Cardiac muscle cell (in vitro differentiated cells and primary cell): Measurements from ENCODE around the gene MCM6. TPM values are rescaled to one million over a fixed set of nuclear protein-coding genes. Genes with fewer than 3 reads are reported as not detected.

Experiments
- DNase-seq, 2 donors: peaks; one replicate each; pipeline versions ENCODE4 v3.0.0 to v3.0.0-alpha.2; 2010 to 2017; ENCODE audit warnings: low read depth in 1 of 2, low spot score in 1 of 2
- H3K27ac ChIP-seq: fragments of 200-600 bp; sonication (generic); 2 replicates; pipeline ENCODE4 v1.5.1; 2016
- H3K27me3 ChIP-seq: fragments of 200-600 bp; sonication (generic); 2 replicates; pipeline ENCODE4 v1.6.0; 2016; ENCODE audit warnings: control low read depth
- H3K36me3 ChIP-seq: fragments of 200-600 bp; sonication (generic); 2 replicates; pipeline ENCODE4 v1.5.1; 2016; ENCODE audit warnings: control low read depth
- H3K4me1 ChIP-seq: fragments of 200-600 bp; sonication (generic); 2 replicates; pipeline ENCODE4 v1.8.1; 2017; ENCODE audit warnings: low read depth, mild to moderate bottlenecking, mixed run types
- H3K4me3 ChIP-seq: fragments of 200-600 bp; sonication (generic); 2 replicates; pipeline ENCODE4 v1.5.1; 2016; ENCODE audit warnings: mild to moderate bottlenecking
- H3K9me3 ChIP-seq: fragments of 200-600 bp; sonication (generic); 2 replicates; pipeline ENCODE4 v1.5.1; 2017; ENCODE audit warnings: low read depth, mild to moderate bottlenecking, control low read depth
- polyA plus RNA-seq: library from polyadenylated mRNA; unstranded; fragments of >200 nt; fragmentation: Nextera tagmentation; extraction: Ambion mirVana; gene quantifications from 2 replicates; pipeline ENCODE4 v1.2.1, GENCODE V29; 2016
- total RNA-seq: library from RNA; depleted of rRNA; stranded (reverse); fragments of >200 nt; gene quantifications from 2 replicates; pipeline ENCODE4 v1.2.3, GENCODE V29; 2016
- TF ChIP-seq, protein P1 (sequence below): IDR thresholded peaks from 2 replicates; pipeline ENCODE4 v1.5.1; 2012; ENCODE audit warnings: low read depth, mild to moderate bottlenecking, low read length

MCM6 gene
- total and polyA plus RNA-seq, 2 experiments from 2014 or later, result 12.8 to 32.0 TPM

DNA sequence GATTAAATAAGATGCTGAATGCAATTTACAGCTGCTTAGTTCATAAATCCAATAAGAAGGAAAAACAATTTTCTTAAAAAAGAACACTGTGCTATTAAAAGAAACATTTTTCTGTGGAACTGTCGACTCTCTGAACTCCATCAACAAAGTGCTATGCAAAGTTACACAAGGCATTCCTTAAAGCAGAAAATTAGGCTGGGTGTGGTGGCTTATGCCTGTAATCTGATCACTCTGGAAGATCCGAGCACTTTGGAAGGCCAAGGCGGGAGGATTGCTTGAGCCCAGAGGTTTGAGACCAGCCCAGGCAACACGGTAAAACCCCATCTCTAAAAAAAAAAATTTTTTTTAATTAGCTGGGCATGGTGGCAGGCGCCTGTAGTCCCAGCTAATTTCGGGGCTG, 13.0 kb downstream of the MCM6 start:
- no peaks in the 10 kb centered on the region for H3K9me3 ChIP-seq
- H3K27me3 ChIP-seq, result no peaks in the 10 kb centered on the region
- no peak overlapping the region for H3K4me3 ChIP-seq
- H3K27ac ChIP-seq, result no peak overlapping the region
- TF ChIP-seq, protein P1, sequence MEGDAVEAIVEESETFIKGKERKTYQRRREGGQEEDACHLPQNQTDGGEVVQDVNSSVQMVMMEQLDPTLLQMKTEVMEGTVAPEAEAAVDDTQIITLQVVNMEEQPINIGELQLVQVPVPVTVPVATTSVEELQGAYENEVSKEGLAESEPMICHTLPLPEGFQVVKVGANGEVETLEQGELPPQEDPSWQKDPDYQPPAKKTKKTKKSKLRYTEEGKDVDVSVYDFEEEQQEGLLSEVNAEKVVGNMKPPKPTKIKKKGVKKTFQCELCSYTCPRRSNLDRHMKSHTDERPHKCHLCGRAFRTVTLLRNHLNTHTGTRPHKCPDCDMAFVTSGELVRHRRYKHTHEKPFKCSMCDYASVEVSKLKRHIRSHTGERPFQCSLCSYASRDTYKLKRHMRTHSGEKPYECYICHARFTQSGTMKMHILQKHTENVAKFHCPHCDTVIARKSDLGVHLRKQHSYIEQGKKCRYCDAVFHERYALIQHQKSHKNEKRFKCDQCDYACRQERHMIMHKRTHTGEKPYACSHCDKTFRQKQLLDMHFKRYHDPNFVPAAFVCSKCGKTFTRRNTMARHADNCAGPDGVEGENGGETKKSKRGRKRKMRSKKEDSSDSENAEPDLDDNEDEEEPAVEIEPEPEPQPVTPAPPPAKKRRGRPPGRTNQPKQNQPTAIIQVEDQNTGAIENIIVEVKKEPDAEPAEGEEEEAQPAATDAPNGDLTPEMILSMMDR, result no peak
- DNase-seq, result no peak
- H3K4me1 ChIP-seq, result no peaks in the 10 kb centered on the region
- H3K36me3 ChIP-seq, result peaks cover 34% of the 10 kb centered on the region

DNA sequence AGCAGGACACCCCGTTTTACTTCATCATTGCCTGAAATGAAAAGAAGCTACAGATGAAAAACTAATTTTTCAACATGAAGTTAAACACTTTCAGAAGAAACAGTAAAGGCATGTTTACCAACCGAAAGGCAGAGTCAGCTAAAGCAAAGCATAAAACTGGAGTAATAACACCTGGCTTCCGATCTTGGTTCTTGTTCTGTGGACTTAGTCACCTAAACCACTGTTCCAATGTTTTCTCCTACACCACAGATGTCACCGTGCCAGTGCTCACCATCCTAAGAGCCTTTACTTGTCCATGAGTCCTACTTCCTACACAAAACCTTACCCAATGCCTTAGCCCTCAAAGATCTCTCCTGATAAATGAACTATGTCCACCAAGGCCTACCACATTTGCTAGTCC, 13.5 kb downstream of the MCM6 start:
- Histone ChIP-seq H3K27ac (no peak overlapping the region), H3K4me3 (no peak overlapping the region), H3K4me1 (no peaks in the 10 kb centered on the region), H3K9me3 (no peaks in the 10 kb centered on the region), H3K36me3 (peaks cover 34% of the 10 kb centered on the region), H3K27me3 (no peaks in the 10 kb centered on the region)
- no peak for DNase-seq
- TF ChIP-seq, protein P1, result no peak

DNA sequence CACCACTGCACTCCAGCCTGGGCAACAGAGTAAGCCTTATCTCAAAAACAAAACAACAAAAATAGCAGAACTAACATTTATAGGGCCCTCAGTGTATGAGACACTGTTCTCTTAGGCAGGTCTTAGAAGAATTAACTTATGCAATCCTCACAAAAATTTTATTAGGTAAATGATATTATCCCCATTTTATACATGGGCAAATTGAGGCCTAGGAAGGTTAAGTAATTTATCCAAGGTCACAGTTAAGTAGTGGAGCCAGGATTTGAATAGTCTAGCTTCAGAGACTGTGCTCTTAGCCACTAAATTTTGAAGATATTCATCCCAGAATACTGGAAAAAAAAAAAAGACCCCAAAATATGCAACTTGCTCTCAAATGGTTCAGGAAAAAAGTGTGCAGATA, 22.8 kb downstream of the MCM6 start:
- Histone ChIP-seq H3K4me3 (no peak overlapping the region), H3K27me3 (no peaks in the 10 kb centered on the region), H3K36me3 (peaks cover 23% of the 10 kb centered on the region), H3K9me3 (no peaks in the 10 kb centered on the region), H3K4me1 (no peaks in the 10 kb centered on the region), H3K27ac (no peak overlapping the region)
- TF ChIP-seq, protein P1, result no peak
- DNase-seq, result no peak

DNA sequence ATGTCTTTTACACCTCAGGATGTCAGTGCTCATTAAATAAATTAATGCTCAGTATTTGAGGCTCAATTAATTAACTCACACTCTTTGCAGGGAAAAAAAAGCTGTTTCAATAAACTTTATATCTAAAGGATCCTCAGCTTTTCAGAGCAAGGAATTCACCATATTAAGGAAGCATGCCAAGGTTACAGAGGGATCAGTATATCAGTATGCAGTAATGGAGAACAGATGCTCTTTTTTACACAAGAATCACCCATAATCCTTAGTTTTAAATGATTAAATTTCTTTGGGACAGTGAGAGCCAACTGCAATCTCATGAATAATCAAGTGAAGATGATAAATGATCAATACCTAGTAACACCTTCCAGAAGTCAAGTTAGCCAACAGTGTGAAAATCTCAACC, 24.4 kb downstream of the MCM6 start:
- no peak for DNase-seq
- H3K4me3 ChIP-seq, result no peak overlapping the region
- no peaks in the 10 kb centered on the region for H3K27me3 ChIP-seq
- H3K4me1 ChIP-seq, result no peaks in the 10 kb centered on the region
- H3K9me3 ChIP-seq, result no peaks in the 10 kb centered on the region
- H3K36me3 ChIP-seq, result peaks cover 17% of the 10 kb centered on the region
- H3K27ac ChIP-seq, result no peak overlapping the region
- TF ChIP-seq, protein P1, result no peak

DNA sequence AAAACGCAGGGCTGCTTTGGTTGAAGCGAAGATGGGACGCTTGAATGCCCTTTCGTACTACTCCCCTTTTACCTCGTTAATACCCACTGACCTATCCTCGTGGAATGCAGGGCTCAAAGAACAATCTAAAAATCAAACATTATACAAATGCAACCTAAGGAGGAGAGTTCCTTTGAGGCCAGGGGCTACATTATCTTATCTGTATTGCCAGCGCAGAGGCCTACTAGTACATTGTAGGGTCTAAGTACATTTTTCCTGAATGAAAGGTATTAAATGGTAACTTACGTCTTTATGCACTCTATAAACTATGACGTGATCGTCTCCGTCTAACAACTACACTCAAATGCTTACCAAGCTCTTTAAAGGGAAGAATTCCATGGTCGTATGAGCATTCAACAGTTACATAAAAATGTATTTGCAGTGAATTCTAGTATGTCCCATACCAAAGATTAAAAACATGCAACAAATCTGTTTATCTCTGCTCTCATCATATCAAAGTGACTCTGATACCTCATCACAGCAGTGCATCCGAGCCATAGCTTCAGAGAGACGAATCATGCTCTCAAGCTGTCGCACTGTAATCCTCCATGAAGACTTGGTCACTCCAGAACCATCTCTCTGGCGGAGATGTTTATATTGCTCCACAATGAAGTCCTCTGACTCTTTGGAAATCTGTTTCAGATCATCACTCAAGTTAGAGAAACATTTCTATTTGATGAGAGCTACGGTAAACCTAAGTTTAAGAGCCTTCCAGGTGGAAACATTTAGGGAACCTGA, 25.2 kb downstream of the MCM6 start:
- TF ChIP-seq, protein P1, result no peak
- no peak for DNase-seq
- H3K36me3 ChIP-seq, result peaks cover 15% of the 10 kb centered on the region

More for the DNA sequence above, 25.2 kb downstream of the MCM6 start:
- Histone ChIP-seq H3K4me1 (no peaks in the 10 kb centered on the region), H3K4me3 (no peak overlapping the region), H3K27ac (no peak overlapping the region), H3K27me3 (no peaks in the 10 kb centered on the region), H3K9me3 (no peaks in the 10 kb centered on the region)
